HG02870 (cell line): ENCODE results near the gene EIF1.
A peak's percentile ranks its signal among the peaks of the same experiment; 100 is the strongest.

Experiments used
- ATAC-seq: cut with Tn5 transposase; IDR thresholded peaks from one replicate; pipeline ENCODE4 v1.9.1; 2021; ENCODE audit warnings: mild to moderate bottlenecking, moderate library complexity; ENCODE audit not compliant: unreplicated experiment

The EIF1 gene

GRCh38 chr17:41734139-41734948 lies 45.7 kb downstream of the EIF1 start, which contains the start of gene HAP1:
TSS of gene HAP1 (minus strand) at chr17:41734643. CDS start at chr17:41734634, 9 bp downstream.
- ATAC-seq = no peak

- ATAC-seq = no peak
Observed at GRCh38 chr17:41734949-41735313, 46.2 kb downstream of the EIF1 start.

GRCh38 chr17:41735744-41736143 lies 47.1 kb downstream of the EIF1 start:
- no peak for ATAC-seq

GRCh38 chr17:41736983-41737679 lies 48.4 kb downstream of the EIF1 start:
- no peak for ATAC-seq

- no peak for ATAC-seq
Observed at GRCh38 chr17:41737680-41738023, 49.0 kb downstream of the EIF1 start.

GRCh38 chr17:41738077-41738800 lies 49.6 kb downstream of the EIF1 start:
- peak; percentile 50 for ATAC-seq

GRCh38 chr17:41738801-41739112 lies 50.1 kb downstream of the EIF1 start:
- ATAC-seq = no peak

GRCh38 chr17:41739661-41740352 lies 51.1 kb downstream of the EIF1 start:
- no peak for ATAC-seq

GRCh38 chr17:41740506-41740905 lies 51.8 kb downstream of the EIF1 start:
- no peak for ATAC-seq

- no peak for ATAC-seq
Observed at GRCh38 chr17:41741709-41742108, 53.0 kb downstream of the EIF1 start.
